ENCODE measurements around the gene GOLGA2.
"Not testable (repeated sequence)": the region's sequence is repeated elsewhere in the genome, so short reads cannot be mapped to it uniquely, and the experiment has no call there.

GOLGA2 gene

GRCh38 chr9:128288273-128289004, 12.6 kb upstream of the GOLGA2 start:
- DNase-seq: no peak

DNA sequence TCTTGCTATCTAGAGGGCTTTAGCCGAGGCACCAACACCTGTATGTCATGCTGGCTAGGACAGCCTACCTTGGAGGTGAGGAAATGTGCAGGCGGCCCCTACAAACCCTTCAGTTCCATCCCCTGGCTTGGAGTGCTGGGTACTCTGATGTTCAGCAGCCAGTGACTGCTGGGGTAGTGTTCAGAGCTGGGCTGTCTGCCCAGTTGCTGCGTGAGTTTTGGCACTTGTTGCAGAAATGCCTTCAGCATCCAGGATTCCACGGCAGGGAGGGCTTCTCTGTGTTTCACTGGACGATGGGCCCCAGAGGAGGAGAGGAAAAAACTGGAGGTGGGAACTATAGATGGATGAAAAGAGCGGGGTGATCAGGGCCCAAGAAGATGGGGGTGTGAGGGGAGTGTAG, 10.6 kb upstream of the GOLGA2 start:
- no peak for DNase-seq

GRCh38 chr9:128285033-128285784, 9.4 kb upstream of the GOLGA2 start:
- DNase-seq: no peak

GRCh38 chr9:128282500-128282899, 6.7 kb upstream of the GOLGA2 start:
- DNase-seq: no peak

DNA sequence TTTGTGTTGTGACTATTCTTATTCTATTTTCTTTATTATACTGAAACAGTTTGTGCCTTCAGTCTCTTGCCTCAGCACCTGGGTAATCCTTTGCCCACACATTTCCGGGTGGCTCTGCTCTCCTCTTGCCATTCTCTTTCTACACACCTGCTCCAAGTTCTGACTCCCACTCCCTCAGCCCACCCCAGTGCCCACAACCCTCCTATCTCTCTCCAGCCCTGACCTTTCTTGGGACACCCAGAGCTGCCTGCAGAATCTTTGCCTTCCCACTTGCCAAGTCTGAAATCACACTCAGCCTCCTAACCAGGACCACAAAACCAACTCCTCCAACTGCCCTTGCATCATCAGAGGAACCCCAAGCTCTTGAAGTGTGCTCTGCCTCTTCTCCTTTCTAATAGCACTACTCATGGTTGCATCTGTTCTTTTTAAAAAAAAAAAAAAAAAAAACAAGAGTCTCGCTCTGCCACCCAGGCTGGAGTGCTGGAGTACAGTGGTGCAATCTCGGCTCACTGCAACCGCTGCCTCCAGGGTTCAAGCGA, 4.3 kb upstream of the GOLGA2 start:
- no peak for DNase-seq

DNA sequence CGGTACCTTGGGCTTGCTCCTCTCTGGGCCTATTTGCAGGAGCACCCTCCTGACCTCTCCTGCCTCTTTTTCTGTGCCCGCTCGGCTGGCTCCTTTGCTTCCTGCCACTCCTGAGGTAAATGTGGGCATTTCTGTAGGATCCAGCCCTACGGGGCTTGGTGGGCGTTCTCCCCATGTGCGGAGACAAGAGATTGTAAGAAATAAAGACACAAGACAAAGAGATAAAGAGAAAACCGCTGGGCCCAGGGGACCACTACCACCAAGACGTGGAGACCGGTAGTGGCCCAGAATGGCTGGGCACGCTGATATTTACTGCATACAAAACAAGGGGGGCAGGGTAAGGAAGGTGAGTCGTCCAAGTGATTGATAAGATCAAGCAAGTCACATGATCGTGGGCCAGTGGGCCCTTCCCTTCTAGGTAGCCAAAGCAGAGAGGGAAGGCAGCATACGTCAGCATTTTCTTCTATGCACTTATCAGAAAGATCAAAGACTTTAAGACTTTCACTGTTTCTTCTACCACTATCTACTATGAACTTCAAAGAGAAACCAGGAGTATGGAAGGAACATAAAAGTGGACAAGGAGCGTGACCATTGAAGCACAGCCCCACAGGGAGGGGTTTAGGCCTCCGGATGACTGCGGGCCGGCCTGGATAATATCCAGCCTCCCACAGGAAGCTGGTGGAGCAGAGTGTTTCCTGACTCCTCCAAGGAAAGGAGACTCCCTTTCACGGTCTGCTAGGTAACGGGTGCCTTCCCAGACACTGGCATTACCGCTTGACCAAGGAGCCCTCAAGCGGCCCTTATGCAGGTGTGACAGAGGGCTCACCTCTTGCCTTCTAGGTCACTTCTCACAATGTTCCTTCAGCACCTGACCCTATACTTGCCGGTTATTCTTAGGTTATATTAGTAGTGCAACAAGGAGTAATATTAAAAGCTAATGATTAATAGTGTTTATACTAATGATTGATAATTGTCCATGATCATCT, 3.6 kb upstream of the GOLGA2 start:
- not testable (repeated sequence) for DNase-seq

DNA sequence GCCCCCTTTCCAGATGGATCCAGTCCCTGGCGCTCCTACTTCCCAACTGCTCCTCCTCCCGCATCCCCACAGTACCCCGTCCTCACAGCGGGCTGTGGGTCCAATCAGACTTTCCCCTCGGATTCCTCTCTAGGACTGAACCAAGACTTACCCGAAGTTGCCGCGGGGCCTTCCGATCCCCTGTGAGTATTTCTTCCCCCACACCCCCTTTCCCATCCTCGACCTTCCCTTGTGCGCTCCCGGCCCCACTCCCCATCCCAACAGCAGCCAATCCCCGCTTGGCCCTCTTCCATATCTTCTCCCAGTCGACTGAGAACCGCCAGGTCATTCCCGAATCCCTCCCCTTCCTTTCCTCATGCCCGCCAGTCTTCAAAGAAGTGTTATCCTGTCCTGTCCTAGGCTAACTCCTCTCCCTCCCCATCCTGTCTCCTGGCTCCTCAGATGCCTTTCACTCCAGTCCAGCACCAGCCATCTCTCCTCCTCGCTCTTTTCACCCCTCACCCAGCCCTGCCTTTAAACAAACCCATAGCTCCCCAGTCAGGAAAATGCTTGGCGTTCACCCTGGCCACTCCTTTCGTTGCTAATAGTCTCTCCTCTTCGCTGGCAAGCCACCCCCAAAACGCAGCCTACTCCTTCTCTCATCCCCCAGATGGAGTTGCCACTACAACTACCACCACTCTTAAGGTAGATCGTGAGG, 915 bp upstream of the GOLGA2 start:
- no peak for DNase-seq

GRCh38 chr9:128276008-128276573, 284 bp upstream of the GOLGA2 start, which contains the start of gene SWI5:
SWI5 (plus strand) TSS chr9:128276276.
- DNase-seq: peak; percentile 99

DNA sequence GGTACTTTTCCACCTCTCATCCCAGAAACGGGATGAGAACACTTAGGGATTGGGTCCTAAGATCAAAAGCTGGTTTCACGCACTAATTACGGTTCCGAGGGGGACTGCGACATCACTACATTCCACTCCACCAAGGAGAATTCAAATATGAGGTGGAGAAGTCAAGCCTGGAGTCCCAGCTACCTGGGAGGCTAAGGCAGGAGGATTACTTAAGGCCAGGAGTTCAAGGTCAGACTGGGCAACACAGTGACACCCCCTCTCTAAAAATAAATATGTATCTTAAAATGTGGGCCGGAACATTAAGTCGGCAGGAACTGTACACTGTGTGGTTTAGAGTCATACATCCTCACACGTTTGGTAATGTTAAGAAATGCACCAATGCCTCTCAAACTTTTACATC, 1.6 kb downstream of the GOLGA2 start:
- DNase-seq: no peak

DNA sequence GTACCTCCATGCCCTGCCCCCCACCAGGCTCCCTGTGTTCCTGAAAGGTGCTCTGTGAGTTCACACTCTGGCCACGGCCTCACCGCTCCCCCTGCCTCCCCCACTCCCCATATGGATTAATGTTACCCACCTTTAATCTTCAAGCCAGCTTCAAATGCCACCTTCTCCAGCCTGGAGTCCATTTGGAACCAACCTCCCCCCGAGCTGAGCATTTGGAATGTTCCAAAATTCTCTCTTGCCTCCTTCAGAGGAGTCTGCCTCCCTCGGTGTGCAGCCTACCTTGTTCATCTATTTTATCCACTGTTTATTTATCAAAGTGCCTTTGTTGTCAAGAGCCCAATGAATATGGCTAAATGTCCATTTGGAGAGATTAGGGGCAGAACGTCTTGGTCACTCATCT, 4.3 kb downstream of the GOLGA2 start:
- DNase-seq: no peak

DNA sequence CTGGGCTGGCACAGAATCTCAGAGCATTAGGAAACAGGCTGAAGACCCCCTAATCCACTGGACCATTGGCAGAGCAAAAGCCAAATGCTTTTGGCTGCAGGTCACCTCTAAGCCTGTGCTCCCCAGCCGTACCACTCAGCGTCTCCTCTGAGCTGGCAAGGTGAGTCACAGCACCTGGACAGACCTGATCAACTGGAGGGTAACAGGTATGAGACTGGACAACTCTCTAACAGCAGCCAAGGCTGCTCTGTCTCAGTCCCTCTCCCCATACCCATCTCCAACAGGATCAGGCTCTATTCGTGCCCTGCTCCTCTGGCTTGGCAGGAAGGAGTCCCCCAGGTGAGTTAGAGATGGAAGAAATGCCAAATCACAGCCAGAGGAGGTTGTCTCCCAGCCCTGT, 4.7 kb downstream of the GOLGA2 start:
- no peak for DNase-seq

DNA sequence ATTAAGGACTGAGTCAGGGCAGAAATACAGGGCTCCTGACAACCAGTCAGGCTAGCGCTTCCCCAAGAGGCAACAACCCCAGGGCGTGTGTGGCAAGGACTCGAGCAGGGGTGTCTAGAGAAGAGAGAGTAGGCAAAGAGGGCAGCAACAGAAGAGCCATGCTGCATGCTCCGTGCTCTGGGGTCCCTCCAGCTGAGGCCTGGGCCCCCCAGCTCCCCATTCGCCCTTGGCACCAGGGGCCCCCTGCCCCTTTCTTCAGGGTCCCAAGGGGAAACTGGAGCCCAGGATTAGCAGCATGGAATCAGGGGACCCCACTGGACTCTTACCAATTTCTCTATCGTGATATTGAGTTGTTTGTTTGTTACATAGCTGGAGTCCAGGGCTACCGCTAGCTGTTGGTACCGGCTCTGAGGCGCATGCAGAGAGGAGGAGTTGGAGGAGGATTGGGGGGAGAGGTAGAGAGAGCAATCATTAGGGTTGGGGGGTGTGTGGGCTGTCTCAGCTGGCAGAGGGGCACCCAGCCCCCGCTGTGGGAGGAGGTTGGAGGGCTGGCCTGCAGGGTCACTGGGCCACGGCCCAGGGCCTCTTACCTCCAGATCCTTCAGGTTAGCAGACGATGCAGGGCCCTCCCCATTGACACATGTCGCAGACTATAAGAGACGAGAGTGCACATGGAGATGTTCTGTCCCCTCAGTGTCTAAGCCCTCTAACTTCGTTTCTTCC, 8.8 kb downstream of the GOLGA2 start:
- no peak for DNase-seq

DNA sequence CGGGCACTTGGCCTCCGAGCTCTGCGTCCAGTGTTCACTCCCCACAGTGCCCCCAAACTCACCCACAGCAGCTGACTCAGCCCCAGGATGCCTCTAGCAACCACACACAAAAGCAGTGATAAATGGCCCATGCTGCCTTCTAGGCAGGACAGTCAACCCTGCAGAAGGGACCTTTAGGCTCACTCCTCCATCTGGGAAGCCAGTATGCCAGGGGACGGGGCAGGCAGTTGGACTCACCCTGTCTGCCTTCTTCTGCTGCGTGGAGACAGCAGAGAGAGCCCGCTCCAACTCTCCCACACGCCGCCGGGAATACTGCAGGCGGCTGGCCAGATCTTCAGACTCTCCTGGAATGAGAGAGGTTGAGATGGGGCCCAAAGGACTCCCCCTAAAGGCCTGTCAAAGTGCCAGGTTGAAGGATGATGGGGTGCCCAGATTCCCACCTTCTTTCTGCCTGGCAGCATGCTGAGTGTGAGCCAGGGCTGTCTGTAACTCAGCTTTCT, 10.4 kb downstream of the GOLGA2 start:
- DNase-seq: no peak

GRCh38 chr9:128262687-128263086, 13.1 kb downstream of the GOLGA2 start:
- DNase-seq: no peak

GRCh38 chr9:128260340-128260739, 15.5 kb downstream of the GOLGA2 start:
- no peak for DNase-seq

DNA sequence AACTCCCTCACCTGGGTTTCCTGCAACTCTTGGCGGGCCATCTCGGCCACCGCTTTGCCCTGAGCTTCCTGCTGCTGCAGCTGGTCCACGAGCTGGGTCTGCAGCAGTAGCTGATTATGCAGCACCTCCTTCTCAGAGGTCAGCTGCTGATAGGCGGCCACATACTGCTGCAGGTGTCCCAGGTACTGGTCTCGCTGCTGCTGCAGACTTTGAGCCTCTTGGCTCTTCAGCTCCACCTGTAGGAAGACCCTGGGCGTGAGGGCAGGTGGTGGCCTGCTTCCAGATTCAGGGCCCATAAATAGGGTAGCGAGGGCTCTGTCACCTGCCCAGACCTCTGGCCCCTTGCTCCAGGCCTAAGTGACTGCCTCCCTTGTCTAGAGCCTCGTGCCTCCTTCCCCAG, 16.7 kb downstream of the GOLGA2 start:
- DNase-seq: no peak

DNA sequence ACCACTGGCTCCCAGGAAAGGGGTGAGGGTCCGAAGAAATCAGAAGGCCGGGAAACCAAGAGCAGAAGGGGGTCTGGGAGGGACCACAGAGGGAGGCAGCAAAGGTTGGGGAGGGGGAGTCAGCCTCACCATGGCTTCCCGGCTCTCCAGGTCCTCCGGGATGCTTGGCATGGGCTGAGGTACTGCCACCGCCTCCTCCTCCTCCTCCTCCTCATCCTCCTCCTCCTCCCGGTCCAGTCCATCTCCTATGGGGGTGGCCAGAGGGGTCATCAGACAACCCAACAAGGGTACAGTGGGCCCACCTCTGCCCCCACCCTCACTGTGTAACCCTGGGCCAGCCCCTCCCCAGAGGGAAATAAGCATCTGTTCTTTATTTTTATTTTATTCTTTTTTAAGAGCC, 17.5 kb downstream of the GOLGA2 start:
- no peak for DNase-seq

GRCh38 chr9:128257907-128258306, 17.9 kb downstream of the GOLGA2 start:
- DNase-seq: no peak

- no peak for DNase-seq
Measured at GRCh38 chr9:128257086-128257825, 18.6 kb downstream of the GOLGA2 start.

Measured in activated T-cell treated with anti-CD3 and anti-CD28 coated beads, Interleukin-2, amount 50 U/mL, for 1 hour (primary cell).